Vagina (tissue), 2 donors: Measurements from ENCODE around the gene CYBC1. TPM values are rescaled to one million over a fixed set of nuclear protein-coding genes. Genes with fewer than 3 reads are reported as not detected.

Source experiments
- DNase-seq, 2 donors: peaks; one replicate each; pipeline ENCODE4 v3.0.0-alpha.2; 2017; ENCODE audit errors: extremely low spot score in 2 of 2
- H3K27ac ChIP-seq: fragments of 200-600 bp; sonication (generic); one replicate; pipeline ENCODE4 v1.5.1; 2019
- H3K27me3 ChIP-seq: fragments of 200-600 bp; sonication (generic); one replicate; pipeline ENCODE4 v1.5.1; 2019
- H3K36me3 ChIP-seq, 2 donors: fragments of 200-600 bp; sonication (generic); one replicate each; pipeline ENCODE4 v1.5.1; 2017 to 2019
- H3K4me1 ChIP-seq: fragments of 200-600 bp; sonication (generic); one replicate; pipeline ENCODE4 v1.5.1; 2019
- H3K4me3 ChIP-seq, 2 donors: fragments of 200-600 bp; sonication (generic); 1 replicate in 1 of 2; 2 replicates in 1 of 2; pipeline ENCODE4 v1.5.1; 2016 to 2019
- H3K9me3 ChIP-seq: fragments of 200-600 bp; sonication (generic); one replicate; pipeline ENCODE4 v1.5.1; 2019
- CTCF ChIP-seq, 3 experiments: fragments of 450-650 bp in 2 of 3; fragments of 200-600 bp in 1 of 3; sonication (generic) in 1 of 3; IDR thresholded peaks; one replicate each; pipeline ENCODE4 v1.5.1; 2017 to 2019; ENCODE audit warnings: antibody characterized with exemption in 3 of 3, mild to moderate bottlenecking in 2 of 3, moderate library complexity in 2 of 3
- POLR2A ChIP-seq, 2 donors: fragments of 450-650 bp; IDR thresholded peaks; one replicate each; pipeline ENCODE4 v1.6.1; 2017; ENCODE audit warnings: antibody characterized with exemption in 2 of 2, mild to moderate bottlenecking in 2 of 2, moderate library complexity in 2 of 2
- POLR2AphosphoS5 ChIP-seq, 2 donors: sonication (generic); formaldehyde crosslinking; IDR thresholded peaks; one replicate each; pipeline ENCODE4 v1.9.0; 2017; ENCODE audit warnings: antibody characterized with exemption in 2 of 2, mild to moderate bottlenecking in 2 of 2, low read depth in 1 of 2; ENCODE audit not compliant: insufficient read depth in 1 of 2
- intact Hi-C: fragments of 100-400 bp; cut with DNase I; formaldehyde crosslinking; loops from one replicate; pipeline ENCODE4 v1.15.1; 2023
- total RNA-seq: library from RNA; depleted of rRNA; stranded (reverse); fragments of >200 nt; gene quantifications from one replicate; pipeline ENCODE4 v1.2.3, GENCODE V29; 2016

Gene CYBC1
- total RNA-seq, 1 donor from 2014 or later = 51.6 TPM

DNA sequence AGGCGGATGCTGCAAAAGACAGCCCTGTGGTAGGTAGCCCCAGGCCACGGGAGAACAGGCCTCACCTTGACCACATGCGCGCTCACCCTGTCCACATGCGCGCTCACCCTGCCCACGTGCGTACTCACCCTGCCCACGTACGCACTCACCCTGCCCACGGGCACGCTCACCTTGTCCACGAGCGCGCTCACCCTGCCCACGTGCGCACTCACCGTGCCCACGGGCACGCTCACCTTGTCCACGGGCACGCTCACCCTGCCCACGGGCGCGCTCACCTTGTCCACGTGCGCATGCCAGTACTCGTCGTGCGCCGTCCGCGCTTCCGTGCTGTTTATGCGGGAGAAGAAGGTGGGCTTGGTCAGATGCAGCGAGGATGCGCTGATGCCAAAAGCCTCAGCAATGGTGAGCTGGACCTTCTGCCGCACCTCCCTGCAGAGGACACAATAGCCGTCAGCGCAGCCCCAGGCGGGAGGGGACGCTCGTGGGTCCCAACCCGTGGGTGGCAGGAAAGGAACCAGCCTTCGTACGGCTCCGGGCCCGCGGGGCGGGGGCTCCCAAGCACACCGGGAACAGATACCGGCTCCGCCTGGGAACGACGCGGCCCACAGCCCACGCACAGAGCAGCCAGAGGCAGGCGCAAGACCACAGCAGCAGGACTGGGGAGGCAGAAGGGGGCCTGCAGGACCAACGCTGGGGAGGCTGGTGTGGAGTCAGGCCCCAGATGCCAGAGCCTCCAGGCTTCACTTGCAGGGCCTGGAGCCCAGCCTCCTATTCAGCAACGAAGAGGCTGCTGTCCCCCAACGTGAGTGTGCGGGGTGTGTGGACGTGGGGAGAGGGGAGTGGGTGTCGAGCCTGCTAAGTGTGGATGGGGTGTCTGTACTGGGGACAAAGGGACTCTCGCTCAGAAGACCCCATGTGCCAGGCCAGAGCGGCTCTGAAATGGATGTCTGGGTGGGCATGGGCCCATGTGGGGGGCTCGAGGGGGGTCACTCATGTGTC is 46.6 kb downstream of the CYBC1 start:
- peaks cover 21% of the 10 kb centered on the region for H3K4me1 ChIP-seq
- H3K27ac ChIP-seq = no peak overlapping the region
- H3K27me3 ChIP-seq = no peaks in the 10 kb centered on the region
- H3K36me3 ChIP-seq = peaks cover 0 to 24% of the 10 kb centered on the region in 2 donors
- no peak for DNase-seq
- no peak overlapping the region for H3K4me3 ChIP-seq
- intact Hi-C loops = no loop called here
- no peak for TF ChIP-seq CTCF (IDR thresholded peaks at IDR 0.05)
- TF ChIP-seq POLR2A (IDR thresholded peaks at IDR 0.05) = no peak
- no peak for TF ChIP-seq POLR2AphosphoS5 (IDR thresholded peaks at IDR 0.05; ENCODE audit: insufficient read depth in 1 of 2, low read depth in 1 of 2)
- no peaks in the 10 kb centered on the region for H3K9me3 ChIP-seq

- Histone ChIP-seq H3K4me1 (peaks cover 27% of the 10 kb centered on the region), H3K36me3 (peaks cover 0 to 20% of the 10 kb centered on the region in 2 donors), H3K9me3 (no peaks in the 10 kb centered on the region), H3K4me3 (no peak overlapping the region), H3K27ac (no peak overlapping the region), H3K27me3 (no peaks in the 10 kb centered on the region)
- no peak for TF ChIP-seq CTCF (IDR thresholded peaks at IDR 0.05)
- TF ChIP-seq POLR2AphosphoS5 (IDR thresholded peaks at IDR 0.05; ENCODE audit: insufficient read depth in 1 of 2, low read depth in 1 of 2) = no peak
- TF ChIP-seq POLR2A (IDR thresholded peaks at IDR 0.05) = no peak
- intact Hi-C loops = no loop called here
- DNase-seq = no peak
These were observed 47.7 kb downstream of the CYBC1 start for GRCh38 chr17:82402865-82403264.

- Histone ChIP-seq H3K36me3 (peaks cover 0 to 20% of the 10 kb centered on the region in 2 donors), H3K27ac (no peak overlapping the region), H3K27me3 (no peaks in the 10 kb centered on the region), H3K9me3 (no peaks in the 10 kb centered on the region), H3K4me1 (peaks cover 38% of the 10 kb centered on the region), H3K4me3 (no peak overlapping the region)
- TF ChIP-seq CTCF (IDR thresholded peaks at IDR 0.05) (no peak), POLR2AphosphoS5 (IDR thresholded peaks at IDR 0.05; ENCODE audit: insufficient read depth in 1 of 2, low read depth in 1 of 2) (no peak), POLR2A (IDR thresholded peaks at IDR 0.05) (no peak)
- intact Hi-C loops = no loop called here
- no peak for DNase-seq
These were observed 49.7 kb downstream of the CYBC1 start for GRCh38 chr17:82400830-82401229.

GRCh38 chr17:82400206-82400605 is 50.3 kb downstream of the CYBC1 start:
- DNase-seq = no peak
- intact Hi-C loops = no loop called here
- Histone ChIP-seq H3K9me3 (no peaks in the 10 kb centered on the region), H3K36me3 (peaks cover 0 to 20% of the 10 kb centered on the region in 2 donors), H3K27me3 (no peaks in the 10 kb centered on the region), H3K4me3 (no peak overlapping the region), H3K27ac (peak overlapping the region; percentile 79), H3K4me1 (peaks cover 38% of the 10 kb centered on the region)
- no peak for TF ChIP-seq POLR2AphosphoS5 (IDR thresholded peaks at IDR 0.05; ENCODE audit: insufficient read depth in 1 of 2, low read depth in 1 of 2)
- no peak for TF ChIP-seq POLR2A (IDR thresholded peaks at IDR 0.05)
- no peak for TF ChIP-seq CTCF (IDR thresholded peaks at IDR 0.05)

DNA sequence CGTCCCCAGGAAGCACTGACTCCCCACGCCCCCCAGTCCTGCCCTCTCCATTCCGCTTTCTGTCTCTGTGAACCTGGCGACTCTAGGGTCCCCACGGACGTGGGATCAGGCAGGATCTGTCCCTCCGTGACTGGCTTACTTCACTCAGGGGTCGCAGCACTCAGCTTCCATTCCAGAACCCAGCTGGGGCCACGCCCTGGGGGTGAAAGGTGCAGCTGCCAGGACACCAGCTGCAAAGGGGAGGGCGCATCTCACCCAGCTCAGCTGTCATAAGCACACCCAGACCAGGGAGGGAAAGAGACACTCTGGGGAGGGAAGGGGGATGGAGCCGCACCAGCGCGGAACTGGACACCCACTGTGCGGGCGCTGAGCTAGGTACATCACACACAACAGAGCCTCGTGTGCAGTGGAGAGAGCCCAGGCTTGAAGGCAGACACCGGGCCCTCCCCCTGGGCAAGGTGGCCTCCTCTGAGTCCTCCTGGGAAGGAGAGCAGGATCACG is 50.9 kb downstream of the CYBC1 start:
- H3K4me3 ChIP-seq = no peak overlapping the region
- DNase-seq = no peak
- no peak for TF ChIP-seq CTCF (IDR thresholded peaks at IDR 0.05)
- TF ChIP-seq POLR2AphosphoS5 (IDR thresholded peaks at IDR 0.05; ENCODE audit: insufficient read depth in 1 of 2, low read depth in 1 of 2) = no peak
- TF ChIP-seq POLR2A (IDR thresholded peaks at IDR 0.05) = no peak
- H3K9me3 ChIP-seq = no peaks in the 10 kb centered on the region
- peaks cover 38% of the 10 kb centered on the region for H3K4me1 ChIP-seq
- H3K27ac ChIP-seq = peak overlapping the region; percentile 79
- peaks cover 0 to 20% of the 10 kb centered on the region in 2 donors for H3K36me3 ChIP-seq
- no peaks in the 10 kb centered on the region for H3K27me3 ChIP-seq
- intact Hi-C loops = no loop called here
